K562 (cell line): ENCODE results near the gene MPPED1. TPM values are rescaled to one million over a fixed set of nuclear protein-coding genes. Genes with fewer than 3 reads are reported as not detected.

Experiments used
- ELF4 ChIP-seq: fragments of 450-650 bp; formaldehyde crosslinking; IDR thresholded peaks from 2 replicates; pipeline ENCODE4 v1.4.0; 2022; ENCODE audit warnings: missing genetic modification characterization
- FOXJ3 ChIP-seq: sonication (generic); formaldehyde crosslinking; IDR thresholded peaks from 2 replicates; pipeline ENCODE4 v1.4.0; 2020; ENCODE audit warnings: mild to moderate bottlenecking, missing genetic modification reagents
- KDM2B ChIP-seq: fragments of 250-450 bp; sonication (Bioruptor Pico); IDR thresholded peaks from 2 replicates; pipeline ENCODE4 v1.8.0; 2021; ENCODE audit warnings: mild to moderate bottlenecking, moderate library complexity
- SIX5 ChIP-seq, 2 experiments: IDR thresholded peaks; 2 replicates each; pipeline ENCODE4 v1.6.1; 2011; ENCODE audit warnings: low read length in 2 of 2, borderline replicate concordance in 1 of 2, low read depth in 1 of 2, mild to moderate bottlenecking in 1 of 2, moderate library complexity in 1 of 2; ENCODE audit not compliant: insufficient read depth in 1 of 2
- TCF3 ChIP-seq: sonication (generic); formaldehyde crosslinking; IDR thresholded peaks from 2 replicates; pipeline ENCODE4 v1.4.0; 2020; ENCODE audit warnings: mild to moderate bottlenecking, missing genetic modification reagents
- WHSC1 ChIP-seq: IDR thresholded peaks from one replicate; pipeline ENCODE4 v1.6.1; 2012; ENCODE audit warnings: low read length, control low read depth, inconsistent platforms
- ZNF133 ChIP-seq: fragments of 250-450 bp; sonication (Bioruptor Pico); IDR thresholded peaks from 2 replicates; pipeline ENCODE4 v1.4.0; 2020; ENCODE audit warnings: mild to moderate bottlenecking
- ZNF436 ChIP-seq: fragments of 250-450, 450-650 bp; sonication (Bioruptor Pico); formaldehyde crosslinking; IDR thresholded peaks from 2 replicates; pipeline ENCODE4 v1.7.0; 2020; ENCODE audit warnings: mild to moderate bottlenecking
- polyA plus RNA-seq, 8 experiments: library from polyadenylated mRNA; depleted of rRNA in 4 of 8; stranded (reverse) in 5 of 8; unstranded in 3 of 8; fragments of >200 nt; fragmentation: Nextera tagmentation in 2 of 8; fragmentation: Illumina TruSeq in 1 of 8; extraction: Ambion mirVana in 2 of 8; extraction: Trizol in 1 of 8; gene quantifications; 2 replicates each; pipeline versions ENCODE4 v1.2.1 to v1.2.3, GENCODE V29; 2011 to 2014; ENCODE audit warnings: inconsistent platforms in 1 of 8, missing spikeins in 1 of 8
- total RNA-seq, 7 experiments: library from RNA; depleted of rRNA in 6 of 7; stranded (reverse); fragments of >200 nt in 6 of 7; fragmentation: Illumina TruSeq in 2 of 7; extraction: Trizol in 2 of 7; gene quantifications; 2 replicates each; pipeline versions ENCODE4 v1.2.1 to v1.2.3, GENCODE V29; 2011 to 2021; ENCODE audit warnings: low replicate concordance in 1 of 7
- TF ChIP-seq, protein P1 (sequence below): sonication (generic); formaldehyde crosslinking; IDR thresholded peaks from 2 replicates; pipeline ENCODE4 v1.8.1; 2023; ENCODE audit warnings: mild to moderate bottlenecking, missing genetic modification reagents
- TF ChIP-seq, protein P2 (sequence below): fragments of 150-350 bp; IDR thresholded peaks from 2 replicates; pipeline ENCODE4 v1.6.1; 2014; ENCODE audit warnings: low read depth, mild to moderate bottlenecking, low read length, borderline replicate concordance
- TF ChIP-seq, protein P3 (sequence below): sonication (generic); formaldehyde crosslinking; IDR thresholded peaks from 2 replicates; pipeline ENCODE4 v1.8.1; 2023; ENCODE audit warnings: mild to moderate bottlenecking, missing genetic modification reagents

Gene MPPED1
- total and polyA plus RNA-seq, 9 of the 15 experiments (the other 6 are each of a cell fraction or from before 2014, with no cell fraction given) = not detected

DNA sequence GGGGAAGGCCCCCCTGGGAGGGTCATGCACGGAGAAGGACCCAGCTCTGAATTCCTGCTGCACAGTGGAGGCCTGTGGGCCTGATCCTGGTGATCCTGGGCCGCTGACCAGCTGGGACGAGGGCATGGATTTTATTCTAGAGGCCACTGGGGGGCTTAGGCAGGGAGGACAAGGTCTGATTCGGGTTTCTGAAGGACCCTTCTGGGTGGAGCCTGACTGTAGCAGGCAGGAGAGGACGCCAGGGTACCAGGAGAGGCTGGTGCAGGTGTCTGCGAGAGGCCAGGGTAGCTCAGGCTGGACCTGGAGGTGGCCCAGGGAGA lies 31.3 kb downstream of the MPPED1 start (continued):
- TF ChIP-seq, protein P1, sequence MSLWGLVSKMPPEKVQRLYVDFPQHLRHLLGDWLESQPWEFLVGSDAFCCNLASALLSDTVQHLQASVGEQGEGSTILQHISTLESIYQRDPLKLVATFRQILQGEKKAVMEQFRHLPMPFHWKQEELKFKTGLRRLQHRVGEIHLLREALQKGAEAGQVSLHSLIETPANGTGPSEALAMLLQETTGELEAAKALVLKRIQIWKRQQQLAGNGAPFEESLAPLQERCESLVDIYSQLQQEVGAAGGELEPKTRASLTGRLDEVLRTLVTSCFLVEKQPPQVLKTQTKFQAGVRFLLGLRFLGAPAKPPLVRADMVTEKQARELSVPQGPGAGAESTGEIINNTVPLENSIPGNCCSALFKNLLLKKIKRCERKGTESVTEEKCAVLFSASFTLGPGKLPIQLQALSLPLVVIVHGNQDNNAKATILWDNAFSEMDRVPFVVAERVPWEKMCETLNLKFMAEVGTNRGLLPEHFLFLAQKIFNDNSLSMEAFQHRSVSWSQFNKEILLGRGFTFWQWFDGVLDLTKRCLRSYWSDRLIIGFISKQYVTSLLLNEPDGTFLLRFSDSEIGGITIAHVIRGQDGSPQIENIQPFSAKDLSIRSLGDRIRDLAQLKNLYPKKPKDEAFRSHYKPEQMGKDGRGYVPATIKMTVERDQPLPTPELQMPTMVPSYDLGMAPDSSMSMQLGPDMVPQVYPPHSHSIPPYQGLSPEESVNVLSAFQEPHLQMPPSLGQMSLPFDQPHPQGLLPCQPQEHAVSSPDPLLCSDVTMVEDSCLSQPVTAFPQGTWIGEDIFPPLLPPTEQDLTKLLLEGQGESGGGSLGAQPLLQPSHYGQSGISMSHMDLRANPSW (CRISPR knock-in tag) = no peak
- no peak for TF ChIP-seq ZNF133
- TF ChIP-seq, protein P2, sequence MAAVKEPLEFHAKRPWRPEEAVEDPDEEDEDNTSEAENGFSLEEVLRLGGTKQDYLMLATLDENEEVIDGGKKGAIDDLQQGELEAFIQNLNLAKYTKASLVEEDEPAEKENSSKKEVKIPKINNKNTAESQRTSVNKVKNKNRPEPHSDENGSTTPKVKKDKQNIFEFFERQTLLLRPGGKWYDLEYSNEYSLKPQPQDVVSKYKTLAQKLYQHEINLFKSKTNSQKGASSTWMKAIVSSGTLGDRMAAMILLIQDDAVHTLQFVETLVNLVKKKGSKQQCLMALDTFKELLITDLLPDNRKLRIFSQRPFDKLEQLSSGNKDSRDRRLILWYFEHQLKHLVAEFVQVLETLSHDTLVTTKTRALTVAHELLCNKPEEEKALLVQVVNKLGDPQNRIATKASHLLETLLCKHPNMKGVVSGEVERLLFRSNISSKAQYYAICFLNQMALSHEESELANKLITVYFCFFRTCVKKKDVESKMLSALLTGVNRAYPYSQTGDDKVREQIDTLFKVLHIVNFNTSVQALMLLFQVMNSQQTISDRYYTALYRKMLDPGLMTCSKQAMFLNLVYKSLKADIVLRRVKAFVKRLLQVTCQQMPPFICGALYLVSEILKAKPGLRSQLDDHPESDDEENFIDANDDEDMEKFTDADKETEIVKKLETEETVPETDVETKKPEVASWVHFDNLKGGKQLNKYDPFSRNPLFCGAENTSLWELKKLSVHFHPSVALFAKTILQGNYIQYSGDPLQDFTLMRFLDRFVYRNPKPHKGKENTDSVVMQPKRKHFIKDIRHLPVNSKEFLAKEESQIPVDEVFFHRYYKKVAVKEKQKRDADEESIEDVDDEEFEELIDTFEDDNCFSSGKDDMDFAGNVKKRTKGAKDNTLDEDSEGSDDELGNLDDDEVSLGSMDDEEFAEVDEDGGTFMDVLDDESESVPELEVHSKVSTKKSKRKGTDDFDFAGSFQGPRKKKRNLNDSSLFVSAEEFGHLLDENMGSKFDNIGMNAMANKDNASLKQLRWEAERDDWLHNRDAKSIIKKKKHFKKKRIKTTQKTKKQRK = no peak
- TF ChIP-seq FOXJ3 (CRISPR knock-in tag) = no peak
- no peak for TF ChIP-seq WHSC1
- no peak for TF ChIP-seq SIX5 (IDR thresholded peaks at IDR 0.05; ENCODE audit: borderline replicate concordance in 1 of 2, insufficient read depth in 1 of 2, low read depth in 1 of 2, low read length in 2 of 2)
- TF ChIP-seq KDM2B = no peak
- no peak for TF ChIP-seq TCF3 (CRISPR knock-in tag)
- no peak for TF ChIP-seq ELF4 (CRISPR knock-in tag)
- TF ChIP-seq, protein P3, sequence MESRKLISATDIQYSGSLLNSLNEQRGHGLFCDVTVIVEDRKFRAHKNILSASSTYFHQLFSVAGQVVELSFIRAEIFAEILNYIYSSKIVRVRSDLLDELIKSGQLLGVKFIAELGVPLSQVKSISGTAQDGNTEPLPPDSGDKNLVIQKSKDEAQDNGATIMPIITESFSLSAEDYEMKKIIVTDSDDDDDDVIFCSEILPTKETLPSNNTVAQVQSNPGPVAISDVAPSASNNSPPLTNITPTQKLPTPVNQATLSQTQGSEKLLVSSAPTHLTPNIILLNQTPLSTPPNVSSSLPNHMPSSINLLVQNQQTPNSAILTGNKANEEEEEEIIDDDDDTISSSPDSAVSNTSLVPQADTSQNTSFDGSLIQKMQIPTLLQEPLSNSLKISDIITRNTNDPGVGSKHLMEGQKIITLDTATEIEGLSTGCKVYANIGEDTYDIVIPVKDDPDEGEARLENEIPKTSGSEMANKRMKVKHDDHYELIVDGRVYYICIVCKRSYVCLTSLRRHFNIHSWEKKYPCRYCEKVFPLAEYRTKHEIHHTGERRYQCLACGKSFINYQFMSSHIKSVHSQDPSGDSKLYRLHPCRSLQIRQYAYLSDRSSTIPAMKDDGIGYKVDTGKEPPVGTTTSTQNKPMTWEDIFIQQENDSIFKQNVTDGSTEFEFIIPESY (CRISPR knock-in tag) = no peak
- no peak for TF ChIP-seq ZNF436
